Mucosa of descending colon (tissue), 3 donors: ENCODE results near the gene CHURC1. TPM values are rescaled to one million over a fixed set of nuclear protein-coding genes. Genes with fewer than 3 reads are reported as not detected.

Source experiments
- ATAC-seq: fragments of 200-7000 bp; cut with Tn5 transposase; one replicate; pipeline ENCODE4 v1.9.1; 2020; ENCODE audit warnings: mild to moderate bottlenecking, moderate library complexity
- DNase-seq, 3 donors: peaks; one replicate each; pipeline ENCODE4 v3.0.0-alpha.2; 2020
- H3K36me3 ChIP-seq: fragments of 200-600 bp; one replicate; pipeline ENCODE4 v1.8.0; 2021; ENCODE audit warnings: low read depth, mild to moderate bottlenecking
- H3K4me1 ChIP-seq: fragments of 200-600 bp; one replicate; pipeline ENCODE4 v1.8.0; 2021; ENCODE audit warnings: low read depth, mild to moderate bottlenecking
- H3K4me3 ChIP-seq: fragments of 200-600 bp; one replicate; pipeline ENCODE4 v1.8.0; 2021; ENCODE audit warnings: mild to moderate bottlenecking
- H3K9me3 ChIP-seq: fragments of 200-600 bp; one replicate; pipeline ENCODE4 v1.8.0; 2021; ENCODE audit warnings: mild to moderate bottlenecking
- intact Hi-C, 2 donors: fragments of 100-400 bp; cut with DNase I in 1 of 2; cut with micrococcal nuclease in 1 of 2; formaldehyde crosslinking; loops; one replicate each; pipeline versions ENCODE4 v1.11.0 to v1.11.1; 2022; cut with DNase I, micrococcal nuclease
- total RNA-seq, 3 donors: library from RNA; stranded (reverse); fragmentation: NEBNext Ultra II Directional in 2 of 3; extraction: Animal tissue kit (Norgen Biotek cat#: 25700) in 2 of 3; gene quantifications; one replicate each; pipeline versions ENCODE4 v1.2.1 to v1.2.4, GENCODE V29; 2021 to 2023
- TF ChIP-seq, protein P1 (sequence below): fragments of 200-600 bp; IDR thresholded peaks from one replicate; pipeline ENCODE4 v1.8.0; 2022; ENCODE audit warnings: antibody characterized with exemption, mild to moderate bottlenecking
- donor health status: DM: no; HTN: no; CAD: no; lungs with moderate emphysema.
- donor health status: DM: no; HTN: no; CAD: no.
- donor health status: DM: no; HTN: yes; CAD: no.

CHURC1 gene
- total RNA-seq, 3 donors from 2014 or later, result 52.4 to 66.5 (median 65.4) TPM

DNA sequence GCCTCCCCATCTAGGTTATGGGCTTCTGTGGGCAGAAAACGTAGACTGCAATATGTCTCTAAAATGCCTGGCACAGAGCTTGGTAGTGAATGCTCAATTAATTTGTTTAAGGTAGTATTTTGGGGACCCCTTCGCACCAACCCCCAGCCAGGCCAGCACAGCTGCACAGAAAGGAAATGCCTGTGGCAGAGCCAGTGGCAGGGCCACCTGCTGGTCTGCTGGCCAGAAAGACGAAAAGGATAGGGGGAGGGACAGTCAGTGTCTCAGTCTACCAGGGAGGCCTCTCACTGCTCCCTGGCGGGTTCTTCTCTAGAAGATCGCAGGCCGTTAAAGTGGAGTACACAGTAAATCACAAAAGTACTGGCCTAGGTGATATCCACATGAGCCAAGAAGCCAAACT, 54.4 kb downstream of the CHURC1 start:
- DNase-seq (no peak), ATAC-seq (no peak)
- Histone ChIP-seq H3K36me3 (no peaks in the 10 kb centered on the region), H3K9me3 (no peaks in the 10 kb centered on the region), H3K4me3 (no peak overlapping the region), H3K4me1 (peaks cover 17% of the 10 kb centered on the region)
- intact Hi-C loops, result no loop called here
- TF ChIP-seq, protein P1, sequence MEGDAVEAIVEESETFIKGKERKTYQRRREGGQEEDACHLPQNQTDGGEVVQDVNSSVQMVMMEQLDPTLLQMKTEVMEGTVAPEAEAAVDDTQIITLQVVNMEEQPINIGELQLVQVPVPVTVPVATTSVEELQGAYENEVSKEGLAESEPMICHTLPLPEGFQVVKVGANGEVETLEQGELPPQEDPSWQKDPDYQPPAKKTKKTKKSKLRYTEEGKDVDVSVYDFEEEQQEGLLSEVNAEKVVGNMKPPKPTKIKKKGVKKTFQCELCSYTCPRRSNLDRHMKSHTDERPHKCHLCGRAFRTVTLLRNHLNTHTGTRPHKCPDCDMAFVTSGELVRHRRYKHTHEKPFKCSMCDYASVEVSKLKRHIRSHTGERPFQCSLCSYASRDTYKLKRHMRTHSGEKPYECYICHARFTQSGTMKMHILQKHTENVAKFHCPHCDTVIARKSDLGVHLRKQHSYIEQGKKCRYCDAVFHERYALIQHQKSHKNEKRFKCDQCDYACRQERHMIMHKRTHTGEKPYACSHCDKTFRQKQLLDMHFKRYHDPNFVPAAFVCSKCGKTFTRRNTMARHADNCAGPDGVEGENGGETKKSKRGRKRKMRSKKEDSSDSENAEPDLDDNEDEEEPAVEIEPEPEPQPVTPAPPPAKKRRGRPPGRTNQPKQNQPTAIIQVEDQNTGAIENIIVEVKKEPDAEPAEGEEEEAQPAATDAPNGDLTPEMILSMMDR, result no peak

DNA sequence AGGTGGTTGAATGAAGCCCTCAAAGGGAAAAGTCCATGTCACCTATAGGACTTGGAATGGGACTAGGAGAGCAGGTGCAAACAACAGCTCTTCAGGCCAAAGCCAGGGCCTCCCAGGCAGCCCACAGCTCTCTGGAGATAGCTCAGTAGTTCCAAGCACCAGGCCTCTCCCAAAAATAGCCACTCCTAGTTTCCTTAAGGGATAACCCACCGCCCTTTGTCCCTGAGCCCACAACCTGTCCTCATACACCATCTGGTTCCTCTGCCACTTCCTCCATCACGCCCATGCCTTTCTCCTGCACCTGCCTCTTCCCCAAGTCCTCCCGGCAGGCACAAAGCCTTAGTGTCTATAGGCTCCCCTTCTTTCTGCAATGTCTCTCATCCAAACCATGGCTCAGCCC, 55.8 kb downstream of the CHURC1 start:
- Histone ChIP-seq H3K36me3 (no peaks in the 10 kb centered on the region), H3K4me3 (no peak overlapping the region), H3K4me1 (peaks cover 17% of the 10 kb centered on the region), H3K9me3 (no peaks in the 10 kb centered on the region)
- ATAC-seq, result peak; percentile 73
- peak; percentile 52 to 57 (median 55) for DNase-seq
- intact Hi-C loops, result no loop called here
- TF ChIP-seq, protein P1, result no peak

DNA sequence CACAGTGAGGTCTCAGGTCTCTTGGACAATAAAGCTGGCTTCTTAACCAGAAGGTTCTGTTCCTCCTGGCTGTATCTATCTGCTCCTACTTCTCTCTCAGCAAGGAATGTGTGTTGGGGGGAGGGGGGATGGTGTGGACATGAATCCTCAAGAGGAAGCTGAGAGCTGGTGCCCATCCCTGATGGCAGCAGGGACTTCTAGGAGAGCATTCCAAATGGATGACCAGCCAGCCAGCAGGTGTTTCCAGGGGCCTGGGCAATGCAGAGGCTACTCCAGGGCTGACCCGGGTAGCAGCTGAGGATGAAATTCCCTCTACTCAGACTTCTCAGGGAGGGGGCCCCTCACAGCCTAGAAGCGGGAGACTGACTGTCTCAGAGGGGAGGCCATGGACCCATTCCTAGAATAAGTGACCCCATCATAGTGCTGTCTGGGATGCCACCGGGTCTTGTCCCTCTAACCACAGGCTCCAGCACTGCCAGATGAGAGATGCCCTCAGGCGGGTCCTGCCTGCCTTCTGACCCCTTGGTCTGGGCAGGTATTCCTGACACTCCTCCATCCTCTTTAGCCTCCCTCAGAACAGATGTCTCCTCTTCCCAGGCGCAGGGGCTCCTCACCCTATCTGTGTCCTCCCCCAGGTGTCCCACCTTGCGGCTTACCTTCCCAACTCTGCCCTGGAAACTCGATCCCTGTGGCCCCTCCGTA, 56.7 kb downstream of the CHURC1 start:
- ATAC-seq, result peak; percentile 19
- TF ChIP-seq, protein P1, result no peak

DNA sequence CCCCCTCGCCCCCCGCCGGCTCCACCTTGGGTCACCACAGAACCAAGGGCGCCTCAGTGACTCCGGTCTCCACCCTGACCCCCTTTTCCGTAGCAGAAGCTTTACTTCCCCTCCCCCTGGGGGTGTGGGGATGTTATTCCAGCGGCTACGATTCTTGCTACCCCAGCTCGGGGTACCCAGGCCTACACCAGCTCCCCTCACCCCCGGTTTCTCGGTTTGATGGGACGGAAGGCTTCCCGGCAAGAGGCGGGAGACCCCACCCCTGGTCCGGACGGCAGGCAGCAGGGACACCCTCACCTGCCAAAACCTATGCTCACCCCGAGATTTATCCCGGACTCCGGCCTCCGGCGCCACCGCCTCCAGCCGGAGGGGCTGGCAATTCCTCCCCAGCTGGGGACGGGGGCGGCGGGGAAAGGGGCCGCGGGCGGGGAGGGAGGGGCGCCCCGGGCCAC, 57.3 kb downstream of the CHURC1 start:
- Histone ChIP-seq H3K4me1 (peaks cover 17% of the 10 kb centered on the region), H3K36me3 (no peaks in the 10 kb centered on the region), H3K9me3 (no peaks in the 10 kb centered on the region), H3K4me3 (peak overlapping the region; percentile 38)
- DNase-seq, result peak in 1 of 3 donors; percentile 19
- TF ChIP-seq, protein P1, result no peak
- peak; percentile 2 for ATAC-seq
- intact Hi-C loops, result no loop called here

More for the DNA sequence above, 56.7 kb downstream of the CHURC1 start:
- Histone ChIP-seq H3K4me3 (no peak overlapping the region), H3K9me3 (no peaks in the 10 kb centered on the region), H3K36me3 (no peaks in the 10 kb centered on the region), H3K4me1 (peaks cover 17% of the 10 kb centered on the region)
- peak in 1 of 3 donors; percentile 36 for DNase-seq
- intact Hi-C loops, result no loop called here

DNA sequence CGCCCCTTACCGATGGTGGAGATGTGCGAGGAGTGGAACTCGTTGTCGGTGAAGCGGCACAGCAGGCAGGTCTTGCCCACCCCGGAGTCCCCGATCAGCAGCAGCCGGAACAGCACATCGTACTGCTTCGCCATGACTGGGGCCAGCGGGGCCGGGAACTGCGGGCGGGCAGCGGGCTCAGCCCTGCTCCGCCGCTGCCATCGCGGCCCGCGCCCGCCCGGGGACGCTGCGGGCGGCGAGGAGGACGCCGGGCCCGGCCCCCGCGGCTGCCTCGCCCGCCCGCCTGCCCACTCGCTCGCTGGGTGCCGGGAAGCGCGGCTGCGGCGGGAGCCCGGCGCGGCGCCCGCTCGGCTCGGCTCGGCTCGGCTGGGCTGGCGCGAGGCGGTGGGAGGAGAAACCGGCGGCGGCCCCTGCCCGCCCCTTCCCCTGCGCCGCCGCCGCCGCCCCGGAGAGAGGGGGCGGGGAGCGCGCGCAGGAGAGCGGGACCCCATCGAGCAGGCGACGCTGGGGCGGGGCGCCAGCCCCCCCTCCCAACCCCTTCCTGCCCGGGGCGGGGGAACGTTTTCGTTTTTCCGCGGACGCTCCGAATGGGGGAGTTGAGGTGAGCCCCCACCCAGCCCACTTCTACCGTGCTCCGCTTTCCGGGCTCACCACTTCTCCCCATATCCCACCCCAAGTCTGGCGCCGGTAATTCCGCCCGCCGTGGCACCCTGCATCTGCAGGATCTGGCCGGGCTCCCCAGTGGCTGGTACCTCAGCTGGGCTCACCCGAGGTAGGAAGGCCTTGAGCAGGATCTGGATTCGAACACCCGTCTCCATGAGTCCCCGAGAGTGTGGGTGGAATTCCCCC, 57.9 kb downstream of the CHURC1 start, which contains the start of gene RAB15:
RAB15 (minus strand) TSS at position 394 of the 849 bp plus-strand sequence; CDS start at position 134, 260 bp downstream.
- Histone ChIP-seq H3K36me3 (no peaks in the 10 kb centered on the region), H3K9me3 (no peaks in the 10 kb centered on the region), H3K4me3 (peak within 1 kb of the TSS; percentile 38), H3K4me1 (peaks cover 17% of the 10 kb centered on the region)
- TF ChIP-seq, protein P1, result no peak
- DNase-seq, result peak; percentile 29 to 68 (median 60)
- intact Hi-C loops, result no loop called here
- peak; percentile 57 for ATAC-seq
